Measurements from ENCODE around the gene LRIT3. TPM values are rescaled to one million over a fixed set of nuclear protein-coding genes. Genes with fewer than 3 reads are reported as not detected.
"Not testable (repeated sequence)": the region's sequence is repeated elsewhere in the genome, so short reads cannot be mapped to it uniquely, and the experiment has no call there.

The LRIT3 gene
- total and polyA plus RNA-seq, 2 donors (not counting 3 experiments of a cell fraction or from before 2014, with no cell fraction given) = 0.06 to 0.13 TPM

- H3K9me1 ChIP-seq (replicated peaks; ENCODE audit: control insufficient read depth, extremely low read depth, insufficient read depth, low read length) = no peaks in the 10 kb centered on the region
- FAIRE-seq (no peak), DNase-seq (ENCODE audit: low read depth, low spot score) (no peak)
- no peak overlapping the region for H3K27ac ChIP-seq (ENCODE audit: insufficient read depth, low read depth, low read length)
- no peaks in the 10 kb centered on the region for H3K79me2 ChIP-seq (ENCODE audit: control insufficient read depth, insufficient read depth, low read length)
- no peaks in the 10 kb centered on the region for H3K9me3 ChIP-seq (replicated peaks; ENCODE audit: control insufficient read depth, insufficient read depth, low read length)
- H3K36me3 ChIP-seq (ENCODE audit: control insufficient read depth in 2 of 2, extremely low read depth in 1 of 2, insufficient read depth in 2 of 2, low read length in 2 of 2) = no peaks in the 10 kb centered on the region
- H3K4me1 ChIP-seq (ENCODE audit: control insufficient read depth, extremely low read depth, insufficient read depth, low read length) = no peaks in the 10 kb centered on the region
- TF ChIP-seq, protein P1, sequence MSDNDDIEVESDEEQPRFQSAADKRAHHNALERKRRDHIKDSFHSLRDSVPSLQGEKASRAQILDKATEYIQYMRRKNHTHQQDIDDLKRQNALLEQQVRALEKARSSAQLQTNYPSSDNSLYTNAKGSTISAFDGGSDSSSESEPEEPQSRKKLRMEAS (IDR thresholded peaks at IDR 0.05; ENCODE audit: insufficient read depth, insufficient read length) = no peak
- TF ChIP-seq MYC (IDR thresholded peaks at IDR 0.05; ENCODE audit: low read depth, low read length) (no peak), POLR2A (IDR thresholded peaks at IDR 0.05; ENCODE audit: low read depth, low read length) (no peak), GATA2 (IDR thresholded peaks at IDR 0.05; ENCODE audit: insufficient read depth, insufficient read length, low read depth, low read length) (no peak), FOS (IDR thresholded peaks at IDR 0.05; ENCODE audit: borderline replicate concordance, insufficient read depth, low read length) (no peak), JUN (IDR thresholded peaks at IDR 0.05; ENCODE audit: borderline replicate concordance, insufficient read depth, insufficient read length, low read depth) (no peak), EZH2 (IDR thresholded peaks at IDR 0.05; ENCODE audit: borderline replicate concordance, low read depth, low read length, severe bottlenecking) (no peak), POLR2AphosphoS5 (IDR thresholded peaks at IDR 0.05; ENCODE audit: insufficient read depth, low read depth, low read length) (no peak)
- TF ChIP-seq, protein P2, sequence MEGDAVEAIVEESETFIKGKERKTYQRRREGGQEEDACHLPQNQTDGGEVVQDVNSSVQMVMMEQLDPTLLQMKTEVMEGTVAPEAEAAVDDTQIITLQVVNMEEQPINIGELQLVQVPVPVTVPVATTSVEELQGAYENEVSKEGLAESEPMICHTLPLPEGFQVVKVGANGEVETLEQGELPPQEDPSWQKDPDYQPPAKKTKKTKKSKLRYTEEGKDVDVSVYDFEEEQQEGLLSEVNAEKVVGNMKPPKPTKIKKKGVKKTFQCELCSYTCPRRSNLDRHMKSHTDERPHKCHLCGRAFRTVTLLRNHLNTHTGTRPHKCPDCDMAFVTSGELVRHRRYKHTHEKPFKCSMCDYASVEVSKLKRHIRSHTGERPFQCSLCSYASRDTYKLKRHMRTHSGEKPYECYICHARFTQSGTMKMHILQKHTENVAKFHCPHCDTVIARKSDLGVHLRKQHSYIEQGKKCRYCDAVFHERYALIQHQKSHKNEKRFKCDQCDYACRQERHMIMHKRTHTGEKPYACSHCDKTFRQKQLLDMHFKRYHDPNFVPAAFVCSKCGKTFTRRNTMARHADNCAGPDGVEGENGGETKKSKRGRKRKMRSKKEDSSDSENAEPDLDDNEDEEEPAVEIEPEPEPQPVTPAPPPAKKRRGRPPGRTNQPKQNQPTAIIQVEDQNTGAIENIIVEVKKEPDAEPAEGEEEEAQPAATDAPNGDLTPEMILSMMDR (IDR thresholded peaks at IDR 0.05; ENCODE audit: extremely low read depth in 1 of 2, insufficient read depth in 1 of 2, low read depth in 1 of 2, low read length in 2 of 2) = no peak
- H3K4me3 ChIP-seq (replicated peaks in 1 of 3; ENCODE audit: insufficient read depth in 1 of 3, low read depth in 1 of 3, low read length in 3 of 3) = no peak overlapping the region
- dilution Hi-C loops (cut with MboI; ENCODE audit: extremely low pct_ligation_motif_present, low sequenced_read_pairs) = no loop called here
- H4K20me1 ChIP-seq (replicated peaks; ENCODE audit: control insufficient read depth, extremely low read depth, insufficient read depth, low read length) = no peaks in the 10 kb centered on the region
- BruUV-seq (replicated peaks) = no TSS peak
- POLR2A ChIA-PET = no interaction called here
- H3K27me3 ChIP-seq (ENCODE audit: control insufficient read depth in 2 of 2, insufficient read depth in 2 of 2, low read length in 2 of 2) = no peaks in the 10 kb centered on the region
- CTCF ChIA-PET = no interaction called here
- H3K9ac ChIP-seq (replicated peaks; ENCODE audit: extremely low read depth, insufficient read depth, low read length) = no peak overlapping the region
- H3K4me2 ChIP-seq (ENCODE audit: insufficient read depth, low read length) = no peak overlapping the region
- no peak overlapping the region for H2AFZ ChIP-seq (ENCODE audit: low read depth, low read length)
- intact Hi-C loops (cut with micrococcal nuclease) = no loop called here
Observed at GRCh38 chr4:109875106-109875505, 27.2 kb downstream of the LRIT3 start.

GRCh38 chr4:109875553-109875952, 27.6 kb downstream of the LRIT3 start:
- H3K9ac ChIP-seq (replicated peaks; ENCODE audit: extremely low read depth, insufficient read depth, low read length); H3K27me3 ChIP-seq (ENCODE audit: control insufficient read depth in 2 of 2, insufficient read depth in 2 of 2, low read length in 2 of 2); dilution Hi-C loops (cut with MboI; ENCODE audit: extremely low pct_ligation_motif_present, low sequenced_read_pairs); H3K9me3 ChIP-seq (replicated peaks; ENCODE audit: control insufficient read depth, insufficient read depth, low read length); H4K20me1 ChIP-seq (replicated peaks; ENCODE audit: control insufficient read depth, extremely low read depth, insufficient read depth, low read length); POLR2A ChIA-PET; H3K4me2 ChIP-seq (ENCODE audit: insufficient read depth, low read length); H3K36me3 ChIP-seq (ENCODE audit: control insufficient read depth in 2 of 2, extremely low read depth in 1 of 2, insufficient read depth in 2 of 2, low read length in 2 of 2); DNase-seq (ENCODE audit: low read depth, low spot score); H2AFZ ChIP-seq (ENCODE audit: low read depth, low read length); BruUV-seq (replicated peaks); H3K4me1 ChIP-seq (ENCODE audit: control insufficient read depth, extremely low read depth, insufficient read depth, low read length); CTCF ChIA-PET; H3K9me1 ChIP-seq (replicated peaks; ENCODE audit: control insufficient read depth, extremely low read depth, insufficient read depth, low read length); H3K27ac ChIP-seq (ENCODE audit: insufficient read depth, low read depth, low read length); H3K4me3 ChIP-seq (replicated peaks in 1 of 3; ENCODE audit: insufficient read depth in 1 of 3, low read depth in 1 of 3, low read length in 3 of 3); FAIRE-seq; intact Hi-C loops (cut with micrococcal nuclease); H3K79me2 ChIP-seq (ENCODE audit: control insufficient read depth, insufficient read depth, low read length): not testable (repeated sequence)
